HepG2 (cell line): Measurements from ENCODE around the gene NPTXR. TPM values are rescaled to one million over a fixed set of nuclear protein-coding genes. Genes with fewer than 3 reads are reported as not detected.
A peak's percentile ranks its signal among the peaks of the same experiment; 100 is the strongest.

ENCODE experiments used
- ATAC-seq: fragments of 200-7000 bp; cut with Tn5 transposase; 3 replicates; pipeline ENCODE4 v1.9.1; 2020; ENCODE audit warnings: mild to moderate bottlenecking, moderate library complexity
- BruUV-seq: library from RNA; stranded (reverse); fragments of 400-500 nt; replicated peaks from 2 replicates; lab custom pipeline; 2021; lab: Mats Ljungman, UMichigan
- CTCF ChIA-PET: fragments of 300-600 bp; formaldehyde crosslinking; extraction: SDS; loops from one replicate; lab custom pipeline; 2021; ENCODE audit warnings: low total read pairs, inconsistent platforms, low intra/inter-chr PET ratio; lab: Yijun Ruan, JAX
- POLR2A ChIA-PET: fragments of 350-600 bp; sonication (Branson Sonifier 250); formaldehyde crosslinking; loops from one replicate; lab custom pipeline; 2020; ENCODE audit warnings: antibody characterized with exemption, inconsistent platforms; lab: Yijun Ruan, JAX
- DNase-seq: peaks from one replicate; pipeline ENCODE4 v3.0.0-alpha.2; 2015; ENCODE audit warnings: low spot score
- FAIRE-seq: peaks from 3 replicates; lab custom pipeline; 2011; peaks lifted over from hg19 to GRCh38; lab: Jason Lieb, UNC
- H2AFZ ChIP-seq: one replicate; pipeline ENCODE4 v1.6.1; 2011; ENCODE audit warnings: low read length, inconsistent platforms
- H3K27ac ChIP-seq: fragments of 300-600 bp; 3 replicates; pipeline ENCODE4 v1.8.0; 2011; ENCODE audit warnings: mixed run types, mild to moderate bottlenecking, mixed read lengths, low read length, inconsistent platforms; ENCODE audit not compliant: insufficient read depth; ENCODE audit errors: extremely low read length
- H3K27me3 ChIP-seq, 2 experiments: fragments of 200-600 bp in 1 of 2; 2 replicates in 1 of 2; 3 replicates in 1 of 2; pipeline versions ENCODE4 v1.6.0 to v1.8.0; 2011; ENCODE audit warnings: low read length in 2 of 2, mild to moderate bottlenecking in 2 of 2, moderate library complexity in 2 of 2, inconsistent platforms in 1 of 2; ENCODE audit not compliant: insufficient read depth in 2 of 2, control insufficient read depth in 1 of 2
- H3K36me3 ChIP-seq, 2 experiments: fragments of 200-600 bp in 1 of 2; replicated peaks in 1 of 2; 2 replicates in 1 of 2; 3 replicates in 1 of 2; pipeline versions ENCODE4 v1.5.1 to v1.8.0; 2011; ENCODE audit warnings: low read length in 2 of 2, inconsistent platforms in 1 of 2; ENCODE audit not compliant: insufficient read depth in 2 of 2, control insufficient read depth in 1 of 2
- H3K4me1 ChIP-seq: 2 replicates; pipeline ENCODE4 v1.5.1; 2012; ENCODE audit warnings: low read length, inconsistent platforms; ENCODE audit not compliant: insufficient read depth
- H3K4me2 ChIP-seq: 2 replicates; pipeline ENCODE4 v1.6.0; 2011; ENCODE audit warnings: low read depth, low read length, inconsistent platforms
- H3K4me3 ChIP-seq, 3 experiments: fragments of 200-600 bp in 1 of 3; sonication (generic), shearing (Covaris generic) in 1 of 3; replicated peaks in 1 of 3; 2 replicates each; pipeline ENCODE4 v1.5.1; 2011 to 2016; ENCODE audit warnings: low read length in 3 of 3, inconsistent platforms in 2 of 3, low read depth in 2 of 3, mild to moderate bottlenecking in 2 of 3, control low read depth in 1 of 3, mixed read lengths in 1 of 3; ENCODE audit not compliant: insufficient read depth in 1 of 3
- H3K79me2 ChIP-seq: one replicate; pipeline ENCODE4 v1.6.1; 2011; ENCODE audit warnings: low read length, inconsistent platforms; ENCODE audit not compliant: insufficient read depth
- H3K9ac ChIP-seq: 2 replicates; pipeline ENCODE4 v1.6.0; 2011; ENCODE audit warnings: mild to moderate bottlenecking, low read depth, low read length, inconsistent platforms; ENCODE audit not compliant: insufficient read depth
- H3K9me3 ChIP-seq: 2 replicates; pipeline ENCODE4 v1.5.1; 2012; ENCODE audit warnings: mild to moderate bottlenecking, low read length
- H4K20me1 ChIP-seq: 2 replicates; pipeline ENCODE4 v1.6.0; 2011; ENCODE audit warnings: inconsistent platforms, mild to moderate bottlenecking, low read length, moderate library complexity; ENCODE audit not compliant: insufficient read depth
- ADNP ChIP-seq: sonication (generic); formaldehyde crosslinking; IDR thresholded peaks from 2 replicates; pipeline ENCODE4 v1.4.0; 2020; ENCODE audit warnings: missing genetic modification reagents
- AGO2 ChIP-seq: fragments of 200-400 bp; formaldehyde crosslinking; optimal IDR thresholded peaks from 2 replicates; pipeline ENCODE3; 2017; ENCODE audit warnings: mild to moderate bottlenecking, low read depth, low read length, moderate library complexity
- ARNT2 ChIP-seq: sonication (generic); formaldehyde crosslinking; IDR thresholded peaks from 2 replicates; pipeline ENCODE4 v1.8.0; 2022; ENCODE audit warnings: mild to moderate bottlenecking, low read depth, missing genetic modification reagents, moderate library complexity
- FOSL2 ChIP-seq: sonication (generic); formaldehyde crosslinking; IDR thresholded peaks from 2 replicates; pipeline ENCODE4 v1.4.0; 2020; ENCODE audit warnings: missing genetic modification reagents
- GABPB1 ChIP-seq: IDR thresholded peaks from 2 replicates; pipeline ENCODE4 v1.6.1; 2016; ENCODE audit warnings: mild to moderate bottlenecking, missing genetic modification reagents, moderate library complexity, missing compliant biosample characterization
- GMEB1 ChIP-seq: sonication (generic); formaldehyde crosslinking; IDR thresholded peaks from 2 replicates; pipeline ENCODE4 v1.5.1; 2020; ENCODE audit warnings: missing genetic modification reagents, mild to moderate bottlenecking, borderline replicate concordance
- HMGXB4 ChIP-seq, 2 experiments: sonication (generic) in 1 of 2; formaldehyde crosslinking in 1 of 2; IDR thresholded peaks; 2 replicates each; pipeline versions ENCODE4 v1.4.0 to v1.6.1; 2018 to 2020; ENCODE audit warnings: missing genetic modification reagents in 2 of 2, borderline replicate concordance in 1 of 2, low read depth in 1 of 2, mild to moderate bottlenecking in 1 of 2, missing biosample characterization in 1 of 2
- TCF7 ChIP-seq: sonication (generic); IDR thresholded peaks from 2 replicates; pipeline ENCODE4 v1.6.1; 2016; ENCODE audit warnings: antibody characterized with exemption, low read depth
- YEATS4 ChIP-seq: sonication (generic); formaldehyde crosslinking; IDR thresholded peaks from 2 replicates; pipeline ENCODE4 v1.4.0; 2020; ENCODE audit warnings: missing genetic modification reagents, borderline replicate concordance
- ZNF264 ChIP-seq: sonication (generic); formaldehyde crosslinking; IDR thresholded peaks from 2 replicates; pipeline ENCODE4 v1.4.0; 2020; ENCODE audit warnings: missing genetic modification reagents
- ZNF331 ChIP-seq: sonication (generic); formaldehyde crosslinking; IDR thresholded peaks from 2 replicates; pipeline ENCODE4 v1.4.0; 2020; ENCODE audit warnings: missing genetic modification reagents
- ZNF431 ChIP-seq: sonication (generic); formaldehyde crosslinking; IDR thresholded peaks from 2 replicates; pipeline ENCODE4 v1.9.0; 2022; ENCODE audit warnings: missing genetic modification reagents, low read depth, mild to moderate bottlenecking, borderline replicate concordance
- ZNF547 ChIP-seq: sonication (generic); formaldehyde crosslinking; IDR thresholded peaks from 2 replicates; pipeline ENCODE4 v1.5.1; 2020; ENCODE audit warnings: mild to moderate bottlenecking, missing genetic modification reagents
- ZNF674 ChIP-seq: sonication (generic); formaldehyde crosslinking; IDR thresholded peaks from 2 replicates; pipeline ENCODE4 v1.5.0; 2020; ENCODE audit warnings: low read depth, mild to moderate bottlenecking, missing genetic modification reagents
- WGBS: methylation state at CpG from one replicate; pipeline ENCODE4 v1.1.6; 2017; ENCODE audit warnings: low lambda C conversion rate; 5-methylcytosine and 5-hydroxymethylcytosine counted together
- in situ Hi-C: cut with HindIII; loops from 2 replicates; pipeline ENCODE4 v1.10.0; 2017; ENCODE audit warnings: low pct_unique_long_range_greater_than_20kb; ENCODE audit not compliant: extremely low pct_ligation_motif_present
- intact Hi-C: fragments of 100-400 bp; cut with micrococcal nuclease; formaldehyde crosslinking; loops from one replicate; pipeline ENCODE4 v1.10.0; 2022; ENCODE audit not compliant: unreplicated experiment
- polyA plus RNA-seq, 8 experiments: library from polyadenylated mRNA; depleted of rRNA in 3 of 8; stranded (reverse) in 7 of 8; unstranded in 1 of 8; fragments of >200 nt; fragmentation: Illumina TruSeq in 4 of 8; extraction: Trizol in 4 of 8; gene quantifications; 2 replicates each; pipeline versions ENCODE4 v1.2.1 to v1.2.3, GENCODE V29; 2011 to 2016; ENCODE audit warnings: low read depth in 4 of 8, missing spikeins in 1 of 8, mixed read lengths in 1 of 8; ENCODE audit not compliant: insufficient read depth in 1 of 8
- total RNA-seq, 5 experiments: library from RNA; depleted of rRNA; stranded (reverse); fragments of >200 nt; fragmentation: Illumina TruSeq; extraction: Trizol; gene quantifications; 2 replicates each; pipeline ENCODE4 v1.2.3, GENCODE V29; 2016; ENCODE audit warnings: low read depth in 1 of 5
- TF ChIP-seq, protein P1 (sequence below): sonication (generic); formaldehyde crosslinking; IDR thresholded peaks from 2 replicates; pipeline ENCODE4 v1.4.0; 2020; ENCODE audit warnings: mild to moderate bottlenecking, missing genetic modification reagents
- TF ChIP-seq, protein P2 (sequence below): sonication (generic); formaldehyde crosslinking; IDR thresholded peaks from 2 replicates; pipeline ENCODE4 v1.4.0; 2020; ENCODE audit warnings: missing genetic modification reagents
- TF ChIP-seq, protein P3 (sequence below): sonication (generic); formaldehyde crosslinking; IDR thresholded peaks from 2 replicates; pipeline ENCODE4 v1.5.0; 2020; ENCODE audit warnings: mild to moderate bottlenecking, missing genetic modification reagents

Gene NPTXR
- total and polyA plus RNA-seq, 2 of the 13 experiments (the other 11 are each of a cell fraction or from before 2014, with no cell fraction given), result 2.6 to 4.8 TPM

DNA sequence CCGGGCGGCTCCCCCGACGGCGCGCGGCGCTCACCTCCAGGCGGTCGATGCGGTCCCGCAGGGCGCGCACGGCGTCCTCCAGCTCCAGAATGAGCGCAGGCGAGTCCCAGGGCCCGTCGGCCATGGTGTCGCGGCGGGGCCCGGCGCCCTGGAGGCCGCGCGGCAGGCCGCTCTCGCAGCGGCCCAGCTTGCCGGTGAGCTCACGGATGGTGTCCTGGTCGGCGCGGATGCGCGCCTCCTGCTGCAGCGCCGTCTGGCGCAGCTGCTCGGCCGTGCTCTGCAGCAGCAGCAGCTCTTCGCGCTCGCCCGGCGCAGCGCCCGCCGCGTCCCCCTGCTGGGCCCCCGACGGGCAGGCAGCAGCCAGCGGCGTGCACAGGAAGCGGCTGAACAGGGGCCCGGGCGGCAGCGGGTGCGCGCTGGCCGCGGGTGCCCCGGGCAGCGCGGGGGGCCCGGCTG lies 599 bp downstream of the NPTXR start:
- peak overlapping the region; percentile 39 to 83 (median 45) for H3K4me3 ChIP-seq
- H3K4me2 ChIP-seq, result peak overlapping the region; percentile 74
- H3K79me2 ChIP-seq, result no peaks in the 10 kb centered on the region
- peaks cover 0 to 9% of the 10 kb centered on the region in 2 experiments; a peak in 3 of 5 replicates for H3K27me3 ChIP-seq
- no peak overlapping the region for H2AFZ ChIP-seq
- no TSS peak for BruUV-seq
- no peaks in the 10 kb centered on the region for H4K20me1 ChIP-seq
- POLR2A ChIA-PET, result interaction anchor here (0.6 to 1.2 kb wide), 5 partner anchors 19 to 162 kb away, joined by 3 read pairs; partner anchors contain the start of genes GTPBP1 and TOMM22
- H3K9me3 ChIP-seq, result no peaks in the 10 kb centered on the region
- FAIRE-seq (no peak), DNase-seq (peak; percentile 39), ATAC-seq (peak; percentile 77)
- CTCF ChIA-PET, result interaction anchor here (2.1 kb wide), 1 partner anchor 74 kb away, joined by 9 read pairs; no protein-coding TSS in a partner anchor
- no peaks in the 10 kb centered on the region for H3K36me3 ChIP-seq
- in situ Hi-C loops (no loop called here), intact Hi-C loops (loop anchor here (10.0 kb wide), 1 partner anchor 78 kb away; no protein-coding TSS in a partner anchor)
- no CpG with 5 or more reads among the region's 68 CpGs for WGBS
- peaks cover 78% of the 10 kb centered on the region for H3K4me1 ChIP-seq
- peak overlapping the region; percentile 67 for H3K9ac ChIP-seq
- H3K27ac ChIP-seq, result peak overlapping the region; percentile 9
- TF ChIP-seq ZNF331, result 0 out of 2 replicates have a peak, but pooled peaks have one; percentile 33
- TF ChIP-seq, protein P1, sequence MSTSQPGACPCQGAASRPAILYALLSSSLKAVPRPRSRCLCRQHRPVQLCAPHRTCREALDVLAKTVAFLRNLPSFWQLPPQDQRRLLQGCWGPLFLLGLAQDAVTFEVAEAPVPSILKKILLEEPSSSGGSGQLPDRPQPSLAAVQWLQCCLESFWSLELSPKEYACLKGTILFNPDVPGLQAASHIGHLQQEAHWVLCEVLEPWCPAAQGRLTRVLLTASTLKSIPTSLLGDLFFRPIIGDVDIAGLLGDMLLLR (CRISPR knock-in tag), result peak; percentile 40; the same call in 1 of the 2 replicates
- TF ChIP-seq, protein P2, sequence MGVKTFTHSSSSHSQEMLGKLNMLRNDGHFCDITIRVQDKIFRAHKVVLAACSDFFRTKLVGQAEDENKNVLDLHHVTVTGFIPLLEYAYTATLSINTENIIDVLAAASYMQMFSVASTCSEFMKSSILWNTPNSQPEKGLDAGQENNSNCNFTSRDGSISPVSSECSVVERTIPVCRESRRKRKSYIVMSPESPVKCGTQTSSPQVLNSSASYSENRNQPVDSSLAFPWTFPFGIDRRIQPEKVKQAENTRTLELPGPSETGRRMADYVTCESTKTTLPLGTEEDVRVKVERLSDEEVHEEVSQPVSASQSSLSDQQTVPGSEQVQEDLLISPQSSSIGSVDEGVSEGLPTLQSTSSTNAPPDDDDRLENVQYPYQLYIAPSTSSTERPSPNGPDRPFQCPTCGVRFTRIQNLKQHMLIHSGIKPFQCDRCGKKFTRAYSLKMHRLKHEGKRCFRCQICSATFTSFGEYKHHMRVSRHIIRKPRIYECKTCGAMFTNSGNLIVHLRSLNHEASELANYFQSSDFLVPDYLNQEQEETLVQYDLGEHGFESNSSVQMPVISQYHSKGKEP (CRISPR knock-in tag), result no peak
- 0 out of 2 replicates have a peak, but pooled peaks have one; percentile 27 for TF ChIP-seq ZNF674 (CRISPR knock-in tag)
- TF ChIP-seq, protein P3, sequence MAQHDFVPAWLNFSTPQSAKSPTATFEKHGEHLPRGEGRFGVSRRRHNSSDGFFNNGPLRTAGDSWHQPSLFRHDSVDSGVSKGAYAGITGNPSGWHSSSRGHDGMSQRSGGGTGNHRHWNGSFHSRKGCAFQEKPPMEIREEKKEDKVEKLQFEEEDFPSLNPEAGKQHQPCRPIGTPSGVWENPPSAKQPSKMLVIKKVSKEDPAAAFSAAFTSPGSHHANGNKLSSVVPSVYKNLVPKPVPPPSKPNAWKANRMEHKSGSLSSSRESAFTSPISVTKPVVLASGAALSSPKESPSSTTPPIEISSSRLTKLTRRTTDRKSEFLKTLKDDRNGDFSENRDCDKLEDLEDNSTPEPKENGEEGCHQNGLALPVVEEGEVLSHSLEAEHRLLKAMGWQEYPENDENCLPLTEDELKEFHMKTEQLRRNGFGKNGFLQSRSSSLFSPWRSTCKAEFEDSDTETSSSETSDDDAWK (CRISPR knock-in tag), result no peak
- TF ChIP-seq ADNP (CRISPR knock-in tag), result peak; percentile 8; the same call in 1 of the 2 replicates
- no peak for TF ChIP-seq TCF7
- TF ChIP-seq GABPB1 (CRISPR knock-in tag), result peak; percentile 51
- TF ChIP-seq YEATS4 (CRISPR knock-in tag), result peak; percentile 76
- peak; percentile 30; the same call in 1 of the 2 replicates for TF ChIP-seq GMEB1 (CRISPR knock-in tag)
- no peak for TF ChIP-seq ZNF431 (CRISPR knock-in tag)
- TF ChIP-seq ZNF264 (CRISPR knock-in tag), result no peak
- peak; percentile 66; the same call in 1 of the 2 replicates for TF ChIP-seq ZNF547 (CRISPR knock-in tag)
- TF ChIP-seq HMGXB4 (CRISPR knock-in tag; IDR thresholded peaks at IDR 0.05; ENCODE audit: borderline replicate concordance in 1 of 2, low read depth in 1 of 2), result peak in 1 of 2 experiments; percentile 75; a peak in 2 of 4 replicates
- TF ChIP-seq ARNT2 (CRISPR knock-in tag), result no peak
- TF ChIP-seq FOSL2 (CRISPR knock-in tag), result no peak
- peak; percentile 41 for TF ChIP-seq AGO2
